Dermis blood vessel endothelial cell (primary cell): ENCODE measurements around the gene FASLG. TPM values are rescaled to one million over a fixed set of nuclear protein-coding genes. Genes with fewer than 3 reads are reported as not detected.
"Not testable (repeated sequence)": the region's sequence is repeated elsewhere in the genome, so short reads cannot be mapped to it uniquely, and the experiment has no call there.

ENCODE experiments used
- DNase-seq: peaks from one replicate; pipeline ENCODE4 v3.0.0; 2010
- total RNA-seq: library from RNA; depleted of rRNA; stranded (reverse); fragments of >200 nt; gene quantifications from 2 replicates; pipeline ENCODE4 v1.2.3, GENCODE V29; 2014

FASLG gene
- total RNA-seq, result not detected in 2 replicates

GRCh38 chr1:172658871-172659453 is at the start of gene FASLG:
TSS of gene FASLG (plus strand) at chr1:172659103. CDS start at chr1:172659202, 99 bp downstream.
- DNase-seq, result no peak

GRCh38 chr1:172609528-172609927 is 49.4 kb upstream of the FASLG start:
- peak; percentile 32 for DNase-seq

GRCh38 chr1:172612478-172612877 is 46.4 kb upstream of the FASLG start:
- no peak for DNase-seq

- DNase-seq, result peak; percentile 8
These were observed 45.6 kb upstream of the FASLG start for GRCh38 chr1:172613294-172613693.

- DNase-seq, result no peak
These were observed 42.7 kb upstream of the FASLG start for GRCh38 chr1:172616195-172616594.

GRCh38 chr1:172616636-172617035 is 42.3 kb upstream of the FASLG start:
- no peak for DNase-seq

- not testable (repeated sequence) for DNase-seq
These were observed 38.3 kb upstream of the FASLG start for GRCh38 chr1:172620603-172621002.

- no peak for DNase-seq
These were observed 36.4 kb upstream of the FASLG start for GRCh38 chr1:172622541-172622940.

GRCh38 chr1:172623748-172624147 is 35.2 kb upstream of the FASLG start:
- DNase-seq, result no peak

GRCh38 chr1:172626845-172627244 is 32.1 kb upstream of the FASLG start:
- DNase-seq, result no peak

GRCh38 chr1:172627702-172628101 is 31.2 kb upstream of the FASLG start:
- DNase-seq, result no peak

- DNase-seq, result no peak
These were observed 30.5 kb upstream of the FASLG start for GRCh38 chr1:172628401-172628800.

- no peak for DNase-seq
These were observed 29.7 kb upstream of the FASLG start for GRCh38 chr1:172629170-172629569.

- DNase-seq, result no peak
These were observed 29.3 kb upstream of the FASLG start for GRCh38 chr1:172629638-172630037.

GRCh38 chr1:172630056-172630818 is 28.7 kb upstream of the FASLG start:
- no peak for DNase-seq

GRCh38 chr1:172630868-172631267 is 28.0 kb upstream of the FASLG start:
- DNase-seq, result no peak

GRCh38 chr1:172637522-172637921 is 21.4 kb upstream of the FASLG start:
- peak; percentile 12 for DNase-seq

GRCh38 chr1:172638249-172638648 is 20.7 kb upstream of the FASLG start:
- no peak for DNase-seq

- DNase-seq, result no peak
These were observed 19.7 kb upstream of the FASLG start for GRCh38 chr1:172638885-172639831.

- DNase-seq, result no peak
These were observed 18.8 kb upstream of the FASLG start for GRCh38 chr1:172640111-172640510.

GRCh38 chr1:172641492-172641891 is 17.4 kb upstream of the FASLG start:
- no peak for DNase-seq

GRCh38 chr1:172642970-172643369 is 15.9 kb upstream of the FASLG start:
- DNase-seq, result peak; percentile 59

GRCh38 chr1:172646653-172647052 is 12.2 kb upstream of the FASLG start:
- DNase-seq, result no peak
